ENCODE measurements around the gene CATSPERE.
"Not testable (repeated sequence)": the region's sequence is repeated elsewhere in the genome, so short reads cannot be mapped to it uniquely, and the experiment has no call there.

CATSPERE gene

GRCh38 chr1:244634546-244634945 is 173.5 kb downstream of the CATSPERE start:
- DNase-seq: no peak

- DNase-seq: no peak
Measured at GRCh38 chr1:244636488-244637259, 175.6 kb downstream of the CATSPERE start.

- no peak for DNase-seq
Measured at GRCh38 chr1:244639561-244639960, 178.5 kb downstream of the CATSPERE start.

DNA sequence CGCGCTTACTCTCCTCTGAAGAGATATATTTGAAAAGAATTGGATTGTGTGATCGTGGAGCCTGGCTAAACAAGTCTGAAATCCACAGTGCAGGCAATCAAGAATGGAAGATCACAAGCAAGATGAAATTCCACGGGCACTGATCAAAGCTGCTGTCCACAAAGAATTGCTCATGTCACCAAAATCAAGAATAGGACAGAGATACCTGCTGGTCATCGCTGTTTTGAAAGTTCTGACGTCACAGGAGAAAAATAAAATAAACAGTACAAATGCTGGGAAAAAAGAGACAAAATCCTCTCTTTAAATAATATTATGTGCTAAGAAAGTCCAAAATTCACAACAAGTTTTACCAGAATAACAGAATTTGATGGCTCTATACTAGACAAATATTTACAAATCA is 179.8 kb downstream of the CATSPERE start:
- DNase-seq: no peak

GRCh38 chr1:244642526-244642925 is 181.5 kb downstream of the CATSPERE start:
- DNase-seq: no peak

DNA sequence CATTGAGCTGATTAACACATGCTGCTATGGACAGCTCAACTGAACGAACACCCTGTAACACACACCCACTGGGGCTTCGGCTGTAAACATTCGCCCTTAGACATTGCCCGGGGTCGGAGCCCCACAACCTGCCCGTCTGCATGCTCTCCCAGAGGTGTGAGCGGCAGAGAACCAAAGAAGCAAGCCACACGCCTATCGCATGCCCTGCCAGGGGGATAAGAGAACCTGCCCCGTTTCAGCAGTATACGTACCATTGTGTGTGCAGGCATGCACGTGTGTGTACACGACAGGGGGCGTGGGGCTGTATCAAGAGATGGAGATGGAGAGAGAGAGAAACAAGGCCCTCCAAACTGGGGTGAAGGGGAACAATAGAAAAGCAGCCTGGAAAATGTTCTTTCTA is 181.9 kb downstream of the CATSPERE start:
- DNase-seq: no peak

DNA sequence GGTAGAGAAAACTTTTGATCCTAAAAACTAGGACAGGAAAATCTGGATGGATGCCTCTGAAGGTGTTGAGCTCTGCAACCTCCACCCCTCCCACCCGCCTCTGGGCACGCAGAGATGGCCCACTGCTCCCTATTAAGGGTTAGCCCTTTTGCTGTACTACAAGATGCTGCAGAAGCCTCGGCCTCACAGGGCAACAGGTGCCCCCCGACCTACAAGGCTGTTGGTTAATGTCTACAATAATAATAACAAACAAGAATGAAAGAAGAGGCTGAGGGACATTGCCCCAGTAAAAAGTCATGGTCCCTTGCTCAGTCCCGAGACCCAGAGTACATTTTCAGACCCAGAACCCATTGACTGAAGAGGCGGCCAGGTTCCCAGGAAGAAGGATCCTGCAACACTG is 184.3 kb downstream of the CATSPERE start:
- no peak for DNase-seq

DNA sequence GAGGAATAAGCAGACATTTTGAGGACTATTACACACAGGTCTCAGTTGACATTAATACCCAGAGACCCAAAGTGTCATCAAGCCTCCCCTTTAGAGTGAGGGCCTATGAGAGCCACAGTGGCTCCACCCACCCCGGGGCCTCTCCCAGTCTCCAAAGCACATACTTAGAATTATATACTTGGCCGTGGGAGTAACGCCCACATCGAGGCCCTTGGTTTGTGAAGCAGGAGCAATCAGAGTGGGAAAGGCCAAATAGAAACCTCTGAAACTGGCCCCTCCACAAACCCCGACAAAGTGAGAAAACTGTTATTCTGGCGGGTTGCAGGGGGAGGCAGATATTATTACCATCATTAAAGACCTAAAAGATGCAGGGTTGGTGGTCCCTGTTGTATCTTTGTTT is 184.8 kb downstream of the CATSPERE start:
- DNase-seq: no peak

- DNase-seq: no peak
Measured at GRCh38 chr1:244647819-244648218, 186.7 kb downstream of the CATSPERE start.

DNA sequence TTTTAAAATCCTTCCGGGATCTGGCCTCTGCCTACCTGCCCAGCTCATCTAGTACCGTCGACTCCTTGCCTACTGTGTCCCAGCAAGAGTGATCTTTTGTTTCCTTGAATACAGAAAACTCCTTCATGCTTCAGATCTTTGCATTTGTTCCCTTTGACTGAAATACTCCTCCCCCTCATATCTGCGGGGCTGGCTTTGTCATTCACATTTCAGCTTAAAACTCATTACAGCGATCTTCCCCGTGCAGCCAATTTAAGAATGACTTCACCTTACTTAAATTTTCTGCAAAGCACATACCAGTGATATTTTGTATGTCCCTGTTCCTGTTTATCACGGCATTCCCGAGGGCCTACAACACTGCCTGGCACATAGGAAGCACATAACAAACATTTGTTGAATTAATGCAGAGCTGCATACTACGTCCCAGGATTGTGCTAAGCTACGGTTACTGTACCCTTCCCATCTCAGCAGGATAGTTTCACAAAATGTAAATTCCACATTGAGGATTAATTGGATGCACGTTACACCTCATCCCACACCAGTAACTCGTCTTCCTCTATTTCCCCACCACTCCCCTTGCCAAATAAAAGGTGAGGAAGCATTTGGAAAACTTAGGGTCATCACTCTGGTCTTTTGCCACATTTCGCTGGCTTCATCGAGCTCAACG is 191.0 kb downstream of the CATSPERE start:
- DNase-seq: no peak

DNA sequence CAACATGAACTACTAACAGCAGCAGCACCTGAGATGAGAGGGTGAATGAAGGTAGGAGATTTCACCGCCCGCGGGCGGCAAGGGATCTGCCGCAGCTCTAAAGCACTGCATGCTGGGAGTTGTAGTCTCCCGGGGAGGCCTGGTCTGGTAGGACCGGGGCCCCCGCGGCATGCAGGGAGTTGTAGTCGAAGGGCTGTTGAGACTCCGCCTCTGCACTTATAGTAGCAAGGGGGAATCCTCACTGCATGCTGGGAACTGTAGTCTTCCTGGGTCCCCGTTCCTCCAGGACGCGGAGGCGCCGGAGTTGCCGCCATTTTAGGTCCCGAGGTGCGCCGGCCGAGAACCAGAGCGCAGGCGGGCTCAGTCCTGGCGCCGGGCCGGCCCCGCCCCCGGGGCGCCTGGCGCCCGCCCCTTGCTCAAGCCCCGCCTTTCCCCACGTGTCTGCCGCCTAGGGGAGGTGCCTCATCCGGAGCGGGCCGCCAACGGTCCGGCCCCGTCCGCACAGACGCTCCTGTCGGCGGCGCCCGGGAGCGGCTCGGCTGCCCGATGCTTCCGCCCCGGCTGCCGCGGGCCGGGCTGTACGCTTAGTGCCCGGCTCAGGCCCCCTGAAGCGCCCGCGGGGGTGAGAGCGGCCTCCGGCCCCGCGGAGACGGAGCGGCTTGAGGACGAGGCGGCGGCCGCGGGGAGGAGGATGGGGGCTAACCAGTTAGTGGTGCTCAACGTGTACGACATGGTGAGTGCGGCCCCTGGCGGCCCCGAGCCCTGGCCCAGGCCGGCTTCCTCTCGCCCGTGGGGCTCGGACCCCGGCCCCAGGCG is 191.8 kb downstream of the CATSPERE start, which contains the start of gene DESI2:
DESI2 (plus strand) TSS at position 504 of the 816 bp plus-strand sequence; CDS start at position 692, 188 bp downstream.
- DNase-seq: peak; percentile 99

GRCh38 chr1:244653439-244654107 is 192.5 kb downstream of the CATSPERE start:
- peak; percentile 16 for DNase-seq

DNA sequence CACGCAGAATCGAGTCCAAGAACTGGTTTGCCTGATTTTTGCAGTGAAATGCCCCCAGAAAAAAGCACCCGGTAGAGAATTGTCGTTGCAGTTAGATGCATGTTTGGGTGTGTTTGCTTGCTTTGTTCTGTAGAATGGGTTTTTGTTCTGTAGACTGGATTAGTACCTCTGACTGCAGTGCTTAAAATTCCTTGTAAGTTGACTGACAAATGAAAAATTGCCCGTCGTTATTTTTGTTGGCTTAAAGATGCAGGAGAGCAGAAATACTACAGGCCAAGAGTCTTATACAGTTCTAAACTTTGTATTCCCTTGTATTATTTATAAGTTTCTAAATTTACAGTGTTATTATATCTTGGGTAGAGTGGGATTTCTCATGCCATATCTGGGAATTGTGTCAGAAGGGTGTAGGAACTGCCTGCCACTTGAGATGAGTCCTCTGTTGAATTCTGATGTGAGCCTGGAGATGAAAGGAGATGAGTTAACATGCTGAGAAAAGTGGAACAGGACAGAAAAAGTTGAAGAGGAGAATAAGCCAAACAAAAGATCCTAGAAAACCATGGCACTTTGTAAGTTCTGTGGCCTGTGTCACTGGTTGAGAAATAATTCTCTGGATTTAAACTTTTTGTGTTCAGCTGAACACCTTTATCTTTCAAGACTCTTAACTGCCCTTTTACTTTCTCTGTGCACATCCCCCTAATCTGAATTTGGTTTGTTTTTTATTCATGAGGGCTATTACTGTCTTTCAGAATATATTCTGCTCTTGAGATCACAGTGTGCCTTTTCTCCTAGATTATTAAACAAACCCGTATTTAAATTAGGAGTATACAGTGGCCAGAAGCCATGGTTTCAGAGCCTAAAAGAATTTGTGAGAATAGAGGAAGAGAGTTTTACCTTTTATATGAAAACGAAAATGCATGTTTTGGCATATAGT is 193.3 kb downstream of the CATSPERE start:
- no peak for DNase-seq

DNA sequence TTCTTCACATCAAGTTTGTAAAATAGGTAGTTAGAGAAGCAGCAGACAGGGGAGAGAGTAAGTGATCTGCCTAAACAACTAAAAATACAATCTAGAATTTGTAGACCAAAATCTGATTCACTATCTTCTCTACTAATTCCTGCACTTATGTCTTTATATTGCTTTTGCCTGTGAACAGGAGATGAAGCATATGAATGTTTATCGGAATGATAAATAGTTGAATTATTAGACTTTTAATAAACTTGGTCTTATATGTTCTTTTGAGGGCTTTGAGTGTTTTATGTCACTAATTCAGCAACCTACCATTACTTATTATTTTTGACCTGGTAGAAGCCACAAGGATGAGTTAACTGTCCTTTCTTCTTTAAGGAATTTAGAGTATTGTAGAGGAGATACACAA is 194.1 kb downstream of the CATSPERE start:
- DNase-seq: no peak

DNA sequence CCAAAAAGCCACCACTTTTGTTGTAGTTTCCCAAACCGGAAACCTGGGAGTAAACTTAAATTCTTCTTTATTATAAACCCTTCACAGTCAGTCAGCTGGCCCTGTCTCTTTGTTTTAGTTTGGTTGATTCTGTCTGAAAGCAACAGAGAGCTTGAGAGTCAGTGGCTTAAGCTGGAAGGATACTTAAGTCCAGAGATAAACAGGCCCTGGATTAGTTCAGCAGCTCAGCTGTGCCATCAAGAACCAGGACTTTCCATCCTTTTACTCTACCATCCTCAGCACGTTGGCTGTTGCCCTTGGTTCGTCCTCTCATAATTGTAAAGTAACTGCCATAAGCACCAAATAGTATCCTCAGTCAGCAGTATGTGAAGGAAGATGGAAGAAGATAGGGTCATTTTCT is 196.3 kb downstream of the CATSPERE start:
- no peak for DNase-seq

- DNase-seq: no peak
Measured at GRCh38 chr1:244659694-244660093, 198.6 kb downstream of the CATSPERE start.

- DNase-seq: no peak
Measured at GRCh38 chr1:244660595-244660994, 199.5 kb downstream of the CATSPERE start.

- not testable (repeated sequence) for DNase-seq
Measured at GRCh38 chr1:244661569-244662312, 200.7 kb downstream of the CATSPERE start.

GRCh38 chr1:244662599-244662998 is 201.5 kb downstream of the CATSPERE start:
- DNase-seq: no peak

GRCh38 chr1:244664353-244664752 is 203.3 kb downstream of the CATSPERE start:
- no peak for DNase-seq

DNA sequence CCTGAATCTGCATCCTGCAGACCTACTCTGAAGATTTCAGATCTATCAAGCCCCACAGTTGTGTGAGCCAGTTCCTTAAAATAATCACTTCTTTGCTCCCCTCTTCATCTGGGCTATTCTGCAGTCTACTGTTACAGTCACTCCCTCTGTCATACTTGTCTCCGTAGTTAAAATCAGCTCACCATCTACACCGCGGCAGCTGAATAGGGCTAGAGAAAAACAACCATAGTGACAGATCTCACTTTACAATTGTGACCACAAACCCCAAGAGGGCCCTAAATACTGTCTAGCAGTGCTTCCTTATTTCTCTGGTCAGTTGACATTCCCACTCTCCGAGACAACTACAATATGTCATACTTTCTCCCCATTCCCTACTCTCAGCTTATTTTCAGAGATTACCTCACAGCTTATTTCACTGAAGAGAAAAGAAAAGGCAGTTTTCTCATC is 204.7 kb downstream of the CATSPERE start:
- DNase-seq: peak; percentile 59
